NCI-H510A (cell line): ENCODE data around the gene LIMS2.

ENCODE experiments used
- DNase-seq: peaks from one replicate; lab custom pipeline; 2025; lab: John Stamatoyannopoulos, UW

LIMS2 gene

DNA sequence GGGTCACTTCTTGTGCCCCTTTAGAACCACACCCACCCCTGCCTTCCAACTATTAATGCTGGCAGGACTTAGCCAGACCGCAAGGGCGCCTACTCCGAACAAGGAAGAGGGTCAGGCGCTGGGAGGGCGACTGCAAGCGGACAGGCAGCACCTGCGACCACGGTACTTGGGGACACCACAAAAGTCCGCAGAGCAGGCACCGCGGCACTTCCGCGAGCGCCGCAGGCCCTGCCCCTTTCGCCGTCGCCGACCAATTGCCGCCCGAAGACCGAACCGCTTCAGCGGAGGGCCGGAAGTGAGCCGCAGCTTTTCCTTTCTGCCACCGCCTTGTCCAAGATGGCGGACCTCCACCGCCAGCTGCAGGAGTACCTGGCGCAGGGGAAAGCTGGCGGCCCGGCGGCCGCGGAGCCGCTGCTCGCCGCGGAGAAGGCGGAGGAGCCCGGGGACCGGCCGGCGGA lies 25.9 kb upstream of the LIMS2 start, which contains the start of gene SFT2D3:
TSS of gene SFT2D3 (plus strand) at position 305 of the 458 bp plus-strand sequence. CDS start at position 337, 32 bp downstream.
- peak; percentile 76 for DNase-seq

DNA sequence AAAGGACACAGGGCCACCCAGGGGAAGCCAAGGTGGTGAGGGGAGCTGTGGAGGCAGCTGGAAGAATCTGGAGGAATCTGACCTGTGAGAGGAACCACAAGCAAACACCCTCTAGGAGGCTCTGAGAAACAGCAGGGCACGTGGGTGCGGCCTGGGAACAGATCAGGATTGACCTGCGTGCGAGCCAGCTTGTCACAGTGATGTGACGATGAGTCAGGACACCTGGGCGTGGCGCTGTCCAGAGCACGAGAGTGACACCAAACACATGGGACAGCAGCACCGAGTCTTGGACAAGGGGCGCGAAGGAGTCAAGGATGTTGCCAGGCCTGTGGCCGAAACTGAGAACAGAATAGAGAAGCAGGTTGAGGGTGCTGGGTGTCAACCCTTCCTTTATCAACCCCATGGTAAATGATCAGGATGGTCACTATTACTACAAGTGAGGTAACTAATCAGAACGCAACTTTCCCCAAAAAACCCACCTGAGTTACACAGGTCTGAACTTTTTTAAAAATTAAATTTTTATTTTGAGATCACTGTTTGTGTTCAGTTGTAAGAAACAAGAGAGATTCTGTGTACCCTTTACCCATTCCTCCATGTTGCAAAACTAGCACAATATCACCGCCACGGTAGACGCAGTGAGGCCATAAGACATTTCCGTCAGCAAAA lies 25.3 kb upstream of the LIMS2 start:
- DNase-seq: peak; percentile 60

DNA sequence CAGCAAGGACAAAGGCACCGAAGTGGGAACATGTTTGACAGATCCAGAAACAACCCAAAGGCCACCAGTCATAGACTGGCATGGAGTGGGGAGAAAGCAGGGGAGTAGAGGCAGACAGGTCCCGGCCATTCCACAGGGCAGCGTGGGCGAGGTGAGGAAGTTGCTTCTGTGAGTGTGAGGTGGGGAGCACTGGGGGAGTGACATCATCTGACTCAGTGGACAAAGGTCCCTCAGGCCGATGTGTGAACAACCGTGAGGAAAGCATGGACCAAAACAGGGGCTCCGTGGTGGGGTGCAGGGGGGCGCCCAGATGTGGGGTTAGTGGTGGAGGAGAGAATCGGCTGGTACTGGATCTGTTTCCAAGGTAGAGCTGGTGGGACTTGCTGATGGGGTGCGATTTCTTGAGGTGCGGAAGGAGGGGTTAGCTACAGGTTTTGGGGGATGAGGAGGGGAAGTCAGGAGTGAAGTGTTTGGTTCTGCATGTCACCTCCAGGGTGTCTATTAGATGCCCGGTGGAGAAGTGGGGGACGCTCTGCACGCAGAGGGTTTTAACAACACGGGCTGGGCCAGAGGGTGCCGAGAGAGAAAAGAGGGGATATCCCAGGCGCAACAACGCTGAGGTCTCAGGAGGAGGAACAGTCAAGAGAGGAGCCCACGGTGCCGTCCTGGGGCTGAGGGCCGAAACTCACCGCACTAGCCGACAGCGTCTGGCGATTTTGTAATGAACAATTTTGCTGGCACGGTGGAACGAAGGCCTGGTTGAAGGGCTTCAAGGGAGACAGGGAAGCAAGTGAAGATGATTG lies 23.4 kb upstream of the LIMS2 start:
- no peak for DNase-seq

DNA sequence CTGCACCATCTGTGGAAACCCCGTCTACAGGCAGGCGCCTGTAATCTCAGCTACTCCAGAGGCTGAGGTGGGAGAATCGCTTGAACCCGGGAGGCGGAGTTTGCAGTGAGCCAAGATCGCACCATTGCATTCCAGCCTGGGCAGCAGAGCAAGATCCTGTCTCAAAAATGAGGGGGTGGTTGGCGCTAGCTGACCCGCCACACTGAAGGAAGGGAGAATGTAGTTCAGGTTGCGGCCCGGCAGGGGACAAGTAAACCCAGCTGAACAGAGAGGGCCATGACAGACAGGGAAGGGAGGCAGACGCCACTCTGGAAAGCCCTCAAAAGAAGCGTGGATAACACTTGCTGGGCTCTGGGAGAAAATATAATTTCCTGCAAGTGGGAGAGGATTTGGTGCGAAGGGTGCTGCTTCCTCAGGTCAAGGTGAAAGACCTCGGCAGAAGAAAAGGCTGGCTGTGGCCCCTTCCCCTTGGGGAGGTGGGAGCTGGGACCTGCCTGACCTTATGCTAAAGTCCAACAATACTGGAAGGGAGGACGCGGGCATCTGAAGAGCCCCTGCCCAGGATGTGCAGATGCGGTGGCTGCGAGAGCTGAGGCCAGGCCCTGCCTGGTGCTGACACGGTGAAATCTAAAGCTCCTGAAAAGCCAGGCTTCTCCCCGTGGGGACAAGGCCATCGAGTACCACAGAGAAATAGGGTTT lies 22.3 kb upstream of the LIMS2 start:
- no peak for DNase-seq

DNA sequence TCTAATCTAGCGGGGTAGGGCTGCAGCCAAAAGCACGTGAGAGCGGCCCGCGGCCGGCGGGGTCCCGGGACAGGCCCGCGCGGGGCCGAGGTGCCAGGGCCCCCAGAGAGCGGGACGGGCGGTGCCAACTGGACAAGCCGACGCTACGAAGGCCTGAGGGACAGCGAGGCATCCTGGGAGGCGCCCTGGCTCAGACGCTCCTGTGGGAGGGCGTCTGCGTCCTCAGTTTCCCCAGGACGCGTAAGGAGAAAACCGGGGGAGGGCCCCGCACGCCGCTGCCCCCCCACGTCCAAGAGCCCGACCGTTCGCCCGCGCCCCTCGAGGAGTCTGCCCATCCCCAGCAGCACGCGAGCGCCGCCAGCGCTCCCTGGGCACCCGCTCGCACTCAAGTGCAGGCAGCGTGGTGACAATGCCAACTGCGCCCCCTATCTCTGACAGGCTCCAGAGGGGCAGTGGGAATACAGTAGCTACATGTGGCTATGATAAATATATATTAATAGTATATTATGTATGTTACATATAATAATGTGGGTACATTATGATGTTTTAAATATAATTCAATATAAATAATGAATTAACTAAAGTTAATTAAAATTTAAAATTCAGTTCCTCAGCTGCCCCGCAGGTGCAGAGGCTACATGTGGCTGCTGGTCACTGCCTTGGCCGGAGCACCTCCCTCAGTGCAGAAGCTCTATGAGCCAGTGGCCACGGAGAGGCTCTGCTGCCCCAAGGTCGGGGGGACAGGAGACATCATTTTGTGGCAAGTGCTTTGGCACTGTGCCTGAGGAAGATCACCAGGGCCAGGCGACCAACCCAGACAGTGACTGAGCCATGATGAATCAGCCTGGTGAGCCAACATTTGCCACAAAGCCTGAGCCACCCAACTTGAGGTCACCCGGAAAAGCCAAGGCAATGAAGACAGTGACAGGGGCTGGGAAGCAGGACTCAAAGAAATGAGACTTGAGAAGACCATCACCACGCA lies 20.5 kb upstream of the LIMS2 start:
- peak; percentile 17 for DNase-seq

DNA sequence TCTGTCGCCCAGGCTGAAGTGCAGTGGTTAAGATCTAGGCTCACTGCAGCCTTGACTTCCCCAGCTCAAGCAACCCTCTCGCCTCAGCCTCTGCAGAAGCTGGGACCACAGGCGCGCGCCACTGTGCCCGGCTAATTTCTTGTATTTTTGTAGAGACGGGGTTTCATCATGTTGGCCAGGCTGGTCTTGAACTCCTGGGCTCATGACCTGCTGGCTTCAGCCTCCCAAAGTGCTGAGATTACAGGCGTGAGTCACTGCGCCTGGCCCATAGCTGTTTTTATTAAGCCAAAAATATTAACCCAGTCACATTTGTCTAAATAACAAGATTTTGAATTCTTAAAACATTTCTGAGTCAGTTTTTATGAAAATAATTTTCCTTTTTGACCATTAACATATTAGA lies 19.7 kb upstream of the LIMS2 start:
- DNase-seq: no peak

DNA sequence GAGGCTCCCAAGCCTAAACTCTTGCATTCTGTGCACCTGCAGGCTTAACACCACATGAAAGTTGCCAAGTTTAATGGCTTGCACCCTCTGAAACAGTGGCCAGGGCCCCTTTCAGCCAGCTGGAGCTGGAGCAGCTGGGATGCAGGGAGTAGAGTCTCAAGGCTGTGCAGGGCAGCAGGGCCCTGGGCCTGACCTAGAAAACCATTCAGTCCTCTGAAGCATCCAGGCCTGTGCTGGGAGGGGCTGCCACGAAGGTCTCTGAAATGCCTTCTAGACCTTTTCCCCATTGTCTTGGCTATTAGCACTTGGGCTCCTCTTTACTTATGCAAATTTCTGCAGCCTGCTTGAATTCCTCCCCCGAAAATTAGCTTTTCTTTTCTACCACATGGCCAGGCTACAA lies 15.4 kb upstream of the LIMS2 start:
- no peak for DNase-seq

DNA sequence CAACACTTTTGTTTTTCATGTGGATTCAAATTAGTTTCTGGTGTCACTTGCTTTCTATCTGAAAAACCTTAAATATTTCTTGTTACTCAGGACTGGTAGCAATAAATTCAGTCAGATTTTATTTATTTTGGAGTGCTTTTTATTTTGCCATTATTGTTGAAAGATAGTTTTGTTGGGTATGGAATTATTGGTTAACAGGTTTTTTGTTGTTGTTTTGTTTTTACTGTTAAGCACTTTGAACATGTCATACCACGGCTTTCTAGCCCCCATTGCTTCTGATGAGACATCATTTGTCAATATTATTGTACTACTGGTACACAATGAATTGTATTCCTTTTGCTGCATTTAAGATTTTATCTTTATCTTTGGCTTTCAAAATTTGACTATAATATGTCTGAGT lies 13.1 kb upstream of the LIMS2 start:
- no peak for DNase-seq

DNA sequence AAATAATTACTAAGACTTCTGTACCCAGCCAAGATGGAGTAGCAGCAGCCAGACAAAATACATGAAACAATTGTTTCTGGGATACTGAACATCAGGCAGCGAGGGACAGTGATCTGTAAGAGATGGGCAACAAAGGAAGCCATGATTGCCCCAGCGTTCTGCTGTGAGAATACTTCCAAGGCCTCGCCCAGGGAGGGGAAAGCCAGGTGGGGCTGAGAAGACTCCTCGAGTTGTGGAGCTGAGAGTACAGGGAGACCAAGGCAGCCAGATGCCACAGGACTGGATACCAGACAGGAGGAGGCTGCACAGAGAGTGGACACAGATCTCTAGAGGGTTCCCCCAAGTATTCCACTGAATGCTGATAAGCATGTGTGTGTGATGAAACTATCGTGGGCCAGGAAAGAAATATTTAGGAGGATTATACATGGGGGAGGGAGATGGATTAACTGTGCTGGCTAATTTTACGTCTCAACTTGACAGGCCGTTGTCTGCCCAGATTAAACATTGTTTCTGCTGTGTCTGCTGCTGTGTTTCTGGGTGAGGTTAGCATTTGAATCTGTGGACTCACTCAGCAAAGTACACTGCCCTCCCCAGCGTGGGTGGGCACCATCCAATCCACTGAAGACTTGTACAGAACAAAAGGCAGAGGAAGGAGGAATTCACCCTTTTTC lies 10.2 kb upstream of the LIMS2 start:
- DNase-seq: no peak

DNA sequence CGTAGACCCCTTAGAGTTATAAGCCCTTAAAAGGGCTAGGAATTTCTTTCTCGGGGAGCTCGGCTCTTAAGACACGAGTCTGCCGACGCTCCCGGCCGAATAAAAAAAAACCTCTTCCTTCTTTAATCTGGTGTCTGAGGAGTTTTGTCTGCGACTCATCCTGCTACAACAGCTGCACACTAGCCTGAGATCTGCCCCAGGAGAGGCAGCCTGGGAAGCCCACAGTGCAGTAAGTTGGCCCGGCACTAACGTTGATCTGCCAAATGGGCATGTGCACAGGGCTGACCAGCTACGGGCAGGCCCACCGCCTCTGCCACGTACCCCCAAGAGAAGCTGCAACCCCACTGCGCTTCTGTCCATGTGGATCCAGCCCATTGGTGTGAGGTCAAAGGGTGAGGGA lies 8.4 kb upstream of the LIMS2 start:
- DNase-seq: no peak

DNA sequence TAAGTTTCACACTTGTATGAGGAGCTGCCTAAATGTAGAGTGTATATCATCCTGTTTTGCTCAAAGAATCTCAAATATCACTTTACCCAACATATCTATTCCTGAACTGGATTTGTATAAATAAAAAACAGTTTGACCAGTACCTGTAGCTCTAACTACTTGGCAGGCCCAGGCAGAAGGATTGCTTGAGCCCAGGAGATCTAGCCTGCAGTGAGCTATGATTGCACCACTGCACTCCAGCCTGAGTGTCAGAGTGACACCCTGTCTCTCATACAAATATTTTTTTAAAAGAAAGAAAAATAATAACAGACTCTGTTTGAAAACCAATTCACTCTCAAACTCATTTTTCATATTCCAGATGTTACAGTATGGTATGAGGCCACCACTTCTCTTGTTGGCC lies 7.7 kb upstream of the LIMS2 start:
- DNase-seq: no peak

DNA sequence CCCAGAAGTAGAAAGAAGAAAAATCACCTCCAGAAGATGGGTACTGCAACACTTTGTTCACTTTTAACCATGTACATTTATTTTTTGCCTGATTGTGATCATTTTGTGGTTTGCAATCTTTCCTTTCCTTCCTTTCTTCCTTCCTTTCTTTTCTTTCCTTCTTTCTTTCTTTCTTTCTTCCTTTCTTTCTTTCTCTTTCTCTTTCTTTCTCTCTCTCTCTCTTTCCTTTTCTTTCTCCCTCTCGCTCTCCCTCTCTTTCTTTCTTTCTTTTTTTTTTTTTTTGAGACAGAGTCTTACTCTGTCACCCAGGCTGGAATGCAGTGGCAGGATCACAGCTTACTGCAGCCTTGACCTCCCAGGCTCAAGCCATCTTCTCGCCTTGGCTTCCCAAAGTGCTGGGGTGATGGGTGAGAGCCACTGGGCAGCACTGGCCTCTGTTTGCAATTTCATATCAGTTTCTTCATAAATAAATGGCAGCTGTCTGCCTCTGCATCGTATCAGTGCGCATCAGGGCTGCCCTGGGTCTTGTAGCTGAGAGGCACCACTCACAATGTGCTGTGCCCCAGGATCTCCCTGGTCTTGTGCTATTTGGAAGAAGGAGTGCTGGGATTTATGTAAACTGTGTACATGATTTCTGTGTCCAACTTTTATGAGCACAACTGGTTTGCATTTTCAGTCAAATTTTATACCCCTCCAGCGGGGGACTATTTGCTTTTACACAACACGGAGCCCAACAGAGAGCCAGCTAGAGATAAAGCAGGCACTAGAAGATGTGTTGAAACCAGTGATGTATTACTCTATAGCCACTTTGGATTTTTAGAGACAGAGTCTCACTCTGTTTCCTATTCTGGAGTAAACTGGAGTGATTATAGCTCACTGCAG lies 6.9 kb upstream of the LIMS2 start:
- no peak for DNase-seq

DNA sequence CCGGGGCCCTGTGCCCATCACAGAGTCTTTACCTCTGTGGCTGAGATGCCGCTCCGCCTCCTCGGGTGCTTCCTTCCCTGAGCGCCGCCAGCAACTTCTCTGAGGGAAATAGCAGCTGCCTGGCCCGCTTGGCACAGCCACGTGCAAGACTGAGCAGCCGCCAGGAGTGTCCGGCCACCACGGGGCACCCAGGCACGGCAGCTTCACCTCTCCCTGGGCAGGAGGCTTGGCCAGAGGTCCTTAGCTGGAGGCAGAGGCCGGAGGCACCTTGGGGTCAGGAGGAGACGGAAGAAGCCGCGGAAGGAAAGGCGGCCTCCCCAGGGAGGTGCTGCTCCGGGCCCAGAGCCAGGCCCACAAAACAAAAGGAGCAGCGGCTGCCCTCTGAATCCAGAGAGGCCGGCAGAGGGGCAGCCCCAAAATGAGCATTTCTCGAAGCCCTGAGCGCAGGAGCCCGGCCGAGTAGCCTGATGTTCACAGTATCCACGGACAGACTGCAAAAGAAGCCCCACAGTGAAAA lies 6.0 kb upstream of the LIMS2 start:
- no peak for DNase-seq

DNA sequence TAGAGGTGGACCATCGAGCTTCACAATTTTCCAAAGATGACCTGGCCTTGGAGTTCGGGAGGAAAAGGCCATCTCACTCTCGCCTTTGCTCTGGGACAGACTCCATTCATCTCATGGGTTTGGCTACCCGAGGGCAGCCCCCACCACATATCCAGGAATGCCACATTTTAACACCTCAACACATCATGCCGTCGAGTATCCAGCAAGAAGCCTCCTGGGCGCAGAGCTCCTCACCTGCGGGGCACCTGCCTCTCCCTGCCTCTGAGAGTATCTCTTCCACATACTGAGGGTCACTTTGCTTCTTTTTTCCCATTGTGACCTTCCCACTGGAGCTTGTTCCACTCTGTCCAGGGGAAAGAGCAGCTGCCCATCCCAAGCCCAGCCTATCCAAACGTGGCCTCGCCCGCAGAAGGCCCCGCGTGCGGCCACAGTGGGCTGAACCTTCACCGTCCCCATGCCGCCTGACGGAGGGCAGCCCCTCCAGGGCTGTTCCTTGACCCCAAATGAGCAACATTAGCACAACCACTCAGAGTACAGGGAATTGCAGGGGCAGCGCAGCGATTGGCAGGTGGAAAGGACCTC lies 5.5 kb upstream of the LIMS2 start:
- DNase-seq: no peak

DNA sequence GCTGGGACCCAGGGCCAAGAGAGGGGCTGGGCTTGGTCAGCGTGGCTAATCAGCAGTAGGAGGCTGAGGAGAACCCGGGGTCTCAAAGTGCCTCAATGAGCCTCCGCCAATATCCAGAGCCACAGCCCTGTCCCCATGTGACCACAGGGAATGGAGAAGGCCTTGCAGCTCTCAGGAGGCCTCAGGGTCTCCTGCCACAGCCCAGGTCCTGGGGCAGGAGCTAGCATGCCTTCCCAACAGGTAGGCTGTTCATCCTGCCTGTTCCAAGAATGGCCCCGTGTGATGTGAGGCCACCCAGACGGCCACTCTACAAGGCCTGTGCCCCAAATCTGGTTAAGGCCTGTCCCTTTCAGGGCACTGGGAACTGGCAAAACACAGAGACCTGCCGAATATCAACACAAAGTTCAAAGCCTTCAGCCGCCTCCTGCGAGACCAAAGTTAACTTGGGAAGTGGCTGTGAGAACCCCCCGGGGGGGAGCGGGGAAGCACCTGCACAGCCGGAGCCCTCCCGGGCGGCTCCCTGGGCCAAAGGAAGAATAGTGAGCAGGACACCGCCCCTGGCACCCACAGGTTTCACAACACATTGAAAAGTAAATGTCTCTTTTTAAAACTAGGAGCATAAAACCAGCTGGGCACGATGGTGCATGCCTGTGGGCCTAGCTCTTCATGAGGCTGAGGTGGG lies 4.5 kb upstream of the LIMS2 start:
- no peak for DNase-seq

DNA sequence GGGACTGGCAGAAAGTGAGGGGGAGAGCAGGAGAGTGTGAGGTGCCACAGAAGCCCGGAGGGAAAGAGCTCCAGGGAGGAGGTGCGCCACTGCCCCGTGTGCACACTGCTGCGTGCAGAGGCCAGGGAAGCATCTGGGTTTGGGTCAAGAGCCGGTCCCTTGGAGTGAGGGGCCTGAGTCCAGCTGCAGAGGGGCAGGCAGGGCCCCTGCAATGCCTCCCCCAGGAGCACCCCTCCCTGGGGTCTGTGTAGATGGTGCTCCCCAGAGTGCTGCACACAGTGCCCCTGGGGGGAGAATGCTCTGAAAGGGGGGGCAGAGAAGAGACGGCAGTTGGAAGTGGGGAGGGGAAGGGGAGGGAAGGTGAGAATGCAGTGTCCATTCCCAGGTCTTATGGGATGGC lies 3.7 kb upstream of the LIMS2 start:
- DNase-seq: no peak

DNA sequence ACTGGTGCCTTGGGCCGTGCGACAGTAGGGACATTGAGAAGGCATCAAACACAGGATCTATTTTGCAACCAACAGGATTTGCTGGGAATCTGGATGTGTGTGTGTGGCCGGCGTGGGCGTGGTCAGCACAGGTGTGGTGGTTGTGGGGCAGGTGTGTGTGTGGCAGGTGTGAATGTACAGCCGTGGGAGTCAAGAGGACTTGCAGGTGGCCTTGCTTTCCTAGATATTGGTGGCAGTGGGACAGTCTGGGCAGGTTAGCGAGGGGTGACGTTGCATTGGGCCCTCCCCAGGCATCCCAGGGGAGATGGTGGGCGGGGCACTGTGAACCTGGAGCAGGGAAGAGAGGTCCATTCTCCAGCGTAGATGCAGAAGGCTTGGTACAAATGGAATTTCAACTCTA lies 3.2 kb upstream of the LIMS2 start:
- DNase-seq: no peak

DNA sequence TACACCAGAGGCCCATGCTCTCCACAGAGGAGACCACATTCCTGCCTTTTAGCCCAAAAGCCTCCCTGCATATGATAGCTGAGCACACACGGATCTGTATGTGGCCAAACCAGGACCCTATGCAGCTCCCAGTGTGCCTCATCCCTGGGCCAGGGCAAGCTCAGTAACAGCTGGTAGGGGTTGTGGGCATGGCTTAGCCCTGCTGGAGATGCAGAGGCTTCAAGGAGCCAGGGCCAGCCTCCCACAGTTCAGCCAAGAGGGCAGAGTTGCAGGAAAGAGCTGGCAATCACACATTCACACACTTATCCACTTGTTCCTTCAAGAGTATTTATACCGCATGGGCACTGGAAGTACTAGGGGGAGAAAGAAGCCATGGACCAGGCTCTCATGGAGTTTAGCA lies 1.6 kb upstream of the LIMS2 start:
- DNase-seq: no peak
